Activated CD8-positive, alpha-beta memory T cell treated with anti-CD3 and anti-CD28 coated beads, Interleukin-2, amount 50 U/mL, for 24 hours (primary cell): Measurements from ENCODE around the gene NPHS1.

ENCODE experiments used
- DNase-seq: peaks from one replicate; pipeline ENCODE4 v3.0.0-alpha.2; 2020; ENCODE audit errors: extremely low read depth

The NPHS1 gene

DNA sequence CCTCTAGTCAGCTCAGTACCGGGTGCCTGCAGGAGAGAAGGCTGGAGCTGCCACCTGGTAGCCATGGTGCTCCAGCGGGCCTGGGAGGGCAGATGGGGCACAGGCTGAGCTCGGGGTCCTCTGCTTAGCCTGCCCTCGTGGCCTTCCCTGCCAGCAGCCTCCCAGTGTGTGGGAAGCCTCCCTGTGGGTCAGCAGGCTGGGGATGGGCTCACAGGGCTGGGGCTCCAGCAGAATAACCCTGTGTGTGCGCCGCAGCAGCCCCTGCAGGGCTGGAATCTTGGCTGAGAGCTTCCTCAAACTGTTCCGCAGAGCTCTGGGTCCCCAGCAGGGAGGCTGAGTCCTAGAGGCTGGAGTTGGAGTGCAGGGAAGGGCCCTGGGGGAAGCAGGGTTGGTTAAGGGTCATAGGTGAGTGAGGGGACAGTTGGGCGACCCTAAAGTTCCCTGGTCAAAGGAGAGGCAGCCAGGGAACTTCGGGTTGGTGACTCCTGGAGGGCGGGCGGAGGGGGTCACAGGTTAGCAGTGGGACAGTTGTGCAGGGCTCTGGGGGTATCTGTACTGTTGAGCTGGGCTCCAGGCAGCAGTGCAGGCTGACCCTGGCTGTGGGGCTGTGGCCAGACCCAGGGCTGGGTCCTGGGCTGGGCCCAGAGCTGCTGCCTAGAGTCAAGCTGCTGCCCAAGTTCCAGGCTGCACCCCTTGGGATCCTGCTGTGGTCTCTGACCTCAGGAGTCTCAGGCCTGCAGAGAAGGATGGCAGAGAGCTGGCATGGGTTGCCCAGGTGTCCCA lies 62.9 kb downstream of the NPHS1 start:
- DNase-seq = no peak

DNA sequence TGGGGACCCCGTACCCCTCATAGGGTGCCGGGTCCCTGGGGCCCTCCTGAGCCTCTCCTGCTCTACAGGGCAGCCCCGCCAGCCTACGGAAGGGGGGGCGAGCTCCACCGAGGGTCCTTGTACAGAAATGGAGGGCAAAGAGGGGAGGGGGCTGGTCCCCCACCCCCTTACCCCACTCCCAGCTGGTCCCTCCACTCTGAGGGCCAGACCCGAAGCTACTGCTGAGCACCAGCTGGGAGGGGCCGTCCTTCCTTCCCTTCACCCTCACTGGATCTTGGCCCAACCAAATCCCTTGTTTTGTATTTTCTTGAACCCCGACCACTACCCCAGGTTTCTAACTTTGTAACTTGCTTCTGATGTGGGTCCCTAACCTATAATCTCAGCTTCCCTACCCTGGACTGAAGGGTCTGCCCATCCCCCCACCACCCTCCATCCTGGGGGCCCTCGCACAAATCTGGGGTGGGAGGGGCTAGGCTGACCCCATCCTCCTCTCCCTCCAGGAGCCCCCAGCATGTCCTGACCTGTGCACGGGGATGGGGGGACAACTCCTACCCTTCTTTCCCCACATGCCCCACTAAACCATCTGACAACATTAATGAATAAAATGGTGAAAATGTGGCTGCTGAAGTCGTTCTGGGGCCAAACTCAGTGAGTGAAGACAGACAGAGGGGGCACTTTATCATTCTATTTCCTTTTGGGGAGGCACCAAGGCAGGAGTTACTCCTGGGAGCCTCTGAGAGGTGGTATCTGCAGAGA lies 63.9 kb downstream of the NPHS1 start:
- no peak for DNase-seq

GRCh38 chr19:35787227-35787799 lies 65.0 kb downstream of the NPHS1 start:
- no peak for DNase-seq

DNA sequence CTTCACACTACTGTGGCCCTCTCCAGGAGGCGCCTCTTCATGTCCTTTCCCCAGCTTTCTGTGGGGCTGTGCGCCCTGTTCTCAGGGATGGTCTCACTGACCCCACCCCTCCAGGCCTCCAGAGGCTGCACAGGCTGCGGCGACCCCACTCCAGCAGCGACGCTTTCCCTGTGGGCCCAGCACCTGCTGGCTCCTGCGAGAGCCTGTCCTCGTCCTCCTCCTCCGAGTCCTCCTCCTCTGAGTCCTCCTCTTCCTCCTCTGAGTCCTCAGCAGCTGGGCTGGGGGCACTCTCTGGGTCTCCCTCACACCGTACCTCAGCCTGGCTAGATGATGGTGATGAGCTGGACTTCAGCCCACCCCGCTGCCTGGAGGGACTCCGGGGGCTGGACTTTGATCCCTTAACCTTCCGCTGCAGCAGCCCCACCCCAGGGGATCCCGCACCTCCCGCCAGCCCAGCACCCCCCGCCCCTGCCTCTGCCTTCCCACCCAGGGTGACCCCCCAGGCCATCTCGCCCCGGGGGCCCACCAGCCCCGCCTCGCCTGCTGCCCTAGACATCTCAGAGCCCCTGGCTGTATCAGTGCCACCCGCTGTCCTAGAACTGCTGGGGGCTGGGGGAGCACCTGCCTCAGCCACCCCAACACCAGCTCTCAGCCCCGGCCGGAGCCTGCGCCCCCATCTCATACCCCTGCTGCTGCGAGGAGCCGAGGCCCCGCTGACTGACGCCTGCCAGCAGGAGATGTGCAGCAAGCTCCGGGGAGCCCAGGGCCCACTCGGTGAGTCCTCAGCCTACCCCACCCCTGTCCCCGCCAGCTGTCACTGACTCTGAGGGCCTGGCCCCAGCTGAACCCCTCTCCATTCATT lies 65.8 kb downstream of the NPHS1 start:
- DNase-seq = no peak

GRCh38 chr19:35785339-35785627 lies 67.0 kb downstream of the NPHS1 start:
- DNase-seq = no peak

- no peak for DNase-seq
These were observed 67.6 kb downstream of the NPHS1 start for GRCh38 chr19:35784503-35785338.

DNA sequence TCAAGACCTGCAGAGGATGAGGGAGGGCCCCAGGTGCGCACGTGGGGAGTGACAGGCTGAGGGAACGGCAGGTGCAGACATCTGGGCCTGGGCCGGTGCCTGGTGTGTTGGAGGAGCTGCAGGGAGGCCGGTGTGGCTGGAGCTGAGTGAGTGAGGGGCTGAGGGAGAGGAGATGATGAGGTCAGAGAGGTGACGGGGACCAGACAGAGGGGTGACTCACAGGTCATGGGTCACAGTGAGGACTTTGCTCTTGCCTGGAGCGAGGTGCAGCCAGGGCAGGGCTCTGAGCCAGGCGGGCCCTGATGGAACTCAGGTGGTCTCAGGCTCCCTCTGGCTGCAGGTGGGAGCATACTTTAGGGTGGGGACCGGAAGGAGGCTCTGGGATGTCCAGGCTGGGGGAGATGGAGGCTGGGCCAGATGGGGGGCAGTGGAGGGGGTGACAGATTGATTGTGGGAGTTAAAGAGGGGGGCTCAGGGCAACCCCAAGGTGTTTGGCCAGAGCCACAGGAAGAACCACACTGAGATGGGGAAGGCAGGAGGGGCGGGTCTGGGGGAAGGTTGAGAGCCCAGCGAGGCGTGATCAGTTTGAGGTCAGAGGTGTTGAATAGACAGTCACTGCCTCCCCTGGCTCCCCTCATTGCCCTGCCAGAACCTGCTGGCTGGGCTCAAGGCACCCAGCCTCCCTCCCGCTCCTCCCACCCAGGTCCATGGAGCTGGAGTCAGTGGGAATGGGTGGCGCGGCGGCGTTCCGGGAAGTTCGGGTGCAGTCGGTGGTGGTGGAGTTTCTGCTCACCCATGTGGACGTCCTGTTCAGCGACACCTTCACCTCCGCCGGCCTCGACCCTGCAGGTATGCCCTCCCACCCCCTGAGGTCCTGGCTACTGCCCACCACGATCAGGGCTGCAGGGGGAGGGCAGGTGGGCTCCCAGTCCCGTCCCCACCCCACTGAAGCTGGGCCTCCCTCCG lies 68.6 kb downstream of the NPHS1 start:
- no peak for DNase-seq

GRCh38 chr19:35782589-35782988 lies 69.7 kb downstream of the NPHS1 start:
- DNase-seq = no peak

- no peak for DNase-seq
These were observed 70.7 kb downstream of the NPHS1 start for GRCh38 chr19:35781650-35782049.

DNA sequence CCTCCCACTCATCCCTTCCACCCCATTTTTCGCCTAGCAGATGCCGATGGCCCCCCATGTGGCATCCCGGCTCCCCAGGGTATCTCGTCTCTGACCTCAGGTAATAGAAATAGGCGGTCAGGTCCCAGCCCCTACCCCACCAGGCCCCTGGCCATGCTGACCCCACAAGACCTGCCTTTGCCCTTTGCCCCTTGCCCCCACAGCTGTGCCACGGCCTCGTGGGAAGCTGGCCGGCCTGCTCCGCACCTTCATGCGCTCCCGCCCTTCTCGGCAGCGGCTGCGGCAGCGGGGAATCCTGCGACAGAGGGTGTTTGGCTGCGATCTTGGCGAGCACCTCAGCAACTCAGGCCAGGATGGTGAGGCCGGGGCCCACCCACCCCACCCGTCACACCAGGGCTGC lies 71.6 kb downstream of the NPHS1 start:
- no peak for DNase-seq

GRCh38 chr19:35780058-35780457 lies 72.2 kb downstream of the NPHS1 start:
- no peak for DNase-seq

DNA sequence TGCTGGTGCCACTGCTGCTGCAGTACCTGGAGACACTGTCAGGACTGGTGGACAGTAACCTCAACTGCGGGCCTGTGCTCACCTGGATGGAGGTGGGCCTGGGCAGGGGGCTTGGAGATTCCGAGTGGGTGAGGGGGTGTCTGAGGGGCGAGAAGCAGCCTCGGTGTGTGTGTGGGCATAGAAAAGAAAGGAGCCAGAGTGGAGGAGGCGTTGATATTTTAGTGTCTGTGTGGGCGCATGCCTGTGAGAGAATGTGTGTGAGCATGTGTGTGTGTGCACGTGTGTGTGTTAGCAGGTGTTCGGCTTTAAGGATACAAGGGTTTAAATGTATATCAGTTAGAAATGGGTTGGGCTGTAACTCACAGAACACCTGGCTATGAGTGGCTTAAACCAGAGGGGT lies 73.3 kb downstream of the NPHS1 start:
- no peak for DNase-seq

GRCh38 chr19:35777961-35778360 lies 74.3 kb downstream of the NPHS1 start:
- DNase-seq = no peak

DNA sequence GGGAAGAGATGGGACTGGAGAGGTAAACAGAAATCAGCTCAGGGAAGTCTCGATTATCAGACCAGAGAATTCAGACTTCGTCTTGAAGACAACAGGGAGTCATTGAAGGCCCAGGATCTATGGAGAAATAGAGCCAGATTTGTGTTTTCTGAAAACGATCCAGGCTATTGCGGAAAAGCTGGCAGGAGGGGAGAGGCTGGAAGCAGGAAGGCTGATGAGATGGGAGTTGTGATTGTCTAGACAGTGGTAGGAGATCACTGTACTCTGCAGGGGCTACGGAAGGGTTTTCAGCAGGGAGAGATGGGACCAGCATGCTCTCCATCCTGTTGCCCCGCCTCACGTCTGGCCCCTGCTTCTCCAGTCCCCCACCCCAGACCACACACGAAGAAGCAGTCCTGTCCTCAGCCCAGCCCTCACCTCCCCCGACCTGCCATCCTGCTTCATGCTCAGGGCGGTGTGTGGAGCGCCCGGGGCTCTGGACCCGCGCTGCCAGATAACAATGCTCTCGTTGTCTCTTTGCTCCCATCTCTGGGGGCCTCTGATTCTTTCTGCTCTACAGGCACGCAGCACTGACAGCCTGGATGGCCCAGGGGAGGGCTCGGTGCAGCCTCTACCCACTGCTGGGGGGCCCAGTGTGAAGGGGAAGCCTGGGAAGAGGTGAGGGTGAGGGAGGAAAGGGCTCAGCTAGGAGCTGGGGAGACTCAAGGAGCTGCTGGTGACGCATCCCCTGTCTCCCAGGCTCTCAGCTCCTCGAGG lies 75.0 kb downstream of the NPHS1 start:
- no peak for DNase-seq

DNA sequence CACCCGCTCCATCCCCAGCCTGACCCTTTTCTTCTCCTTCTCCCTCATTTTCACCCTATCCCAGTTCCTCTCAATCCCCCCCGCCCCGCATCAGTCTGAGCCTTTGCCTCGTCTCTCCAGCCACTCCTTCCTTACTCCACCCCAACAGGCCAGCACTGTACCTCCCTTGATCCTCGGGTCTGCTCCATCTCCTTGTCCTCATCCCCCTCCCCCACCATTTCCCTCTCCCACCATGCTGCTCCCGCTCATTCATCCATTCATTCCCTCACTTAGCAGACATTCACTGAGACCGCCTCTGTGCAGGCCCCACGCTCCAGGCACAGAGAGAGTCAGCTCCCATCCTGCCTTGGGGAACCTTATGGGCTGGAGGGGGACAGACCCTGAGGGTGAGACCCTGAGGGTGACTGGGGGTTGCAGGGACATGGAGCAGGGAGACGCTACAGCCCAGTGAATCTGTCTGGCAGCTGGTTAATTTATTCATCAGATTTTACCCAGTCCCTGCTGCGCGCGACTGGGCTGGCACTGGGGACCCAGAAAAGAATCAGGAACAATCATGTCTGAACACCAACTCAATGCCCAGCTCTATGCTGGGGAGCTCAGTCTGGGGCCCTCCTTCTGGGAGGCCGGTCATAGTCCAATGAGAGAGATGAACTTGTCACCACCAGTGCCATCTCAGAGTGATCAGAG lies 76.1 kb downstream of the NPHS1 start:
- DNase-seq = no peak
